Activated naive CD4-positive, alpha-beta T cell treated with anti-CD3 and anti-CD28 coated beads, Interleukin-2, amount 50 U/mL, for 24 hours (primary cell): ENCODE results near the gene TMEM219.
"Not testable (repeated sequence)": the region's sequence is repeated elsewhere in the genome, so short reads cannot be mapped to it uniquely, and the experiment has no call there.

ENCODE experiments used
- H3K27ac Mint-ChIP-seq: one replicate; pipeline ENCODE4 v1.8.0; 2021; ENCODE audit warnings: mild to moderate bottlenecking, mixed read lengths
- H3K27me3 Mint-ChIP-seq: one replicate; pipeline ENCODE4 v1.8.0; 2021; ENCODE audit warnings: mixed read lengths
- H3K36me3 Mint-ChIP-seq: one replicate; pipeline ENCODE4 v1.8.0; 2021; ENCODE audit warnings: mixed read lengths
- H3K4me1 Mint-ChIP-seq: one replicate; pipeline ENCODE4 v1.8.0; 2021; ENCODE audit warnings: mixed read lengths
- H3K4me3 Mint-ChIP-seq: one replicate; pipeline ENCODE4 v1.8.0; 2021; ENCODE audit warnings: mild to moderate bottlenecking, mixed read lengths
- H3K9me3 Mint-ChIP-seq: one replicate; pipeline ENCODE4 v1.8.0; 2021; ENCODE audit warnings: mixed read lengths

TMEM219 gene

DNA sequence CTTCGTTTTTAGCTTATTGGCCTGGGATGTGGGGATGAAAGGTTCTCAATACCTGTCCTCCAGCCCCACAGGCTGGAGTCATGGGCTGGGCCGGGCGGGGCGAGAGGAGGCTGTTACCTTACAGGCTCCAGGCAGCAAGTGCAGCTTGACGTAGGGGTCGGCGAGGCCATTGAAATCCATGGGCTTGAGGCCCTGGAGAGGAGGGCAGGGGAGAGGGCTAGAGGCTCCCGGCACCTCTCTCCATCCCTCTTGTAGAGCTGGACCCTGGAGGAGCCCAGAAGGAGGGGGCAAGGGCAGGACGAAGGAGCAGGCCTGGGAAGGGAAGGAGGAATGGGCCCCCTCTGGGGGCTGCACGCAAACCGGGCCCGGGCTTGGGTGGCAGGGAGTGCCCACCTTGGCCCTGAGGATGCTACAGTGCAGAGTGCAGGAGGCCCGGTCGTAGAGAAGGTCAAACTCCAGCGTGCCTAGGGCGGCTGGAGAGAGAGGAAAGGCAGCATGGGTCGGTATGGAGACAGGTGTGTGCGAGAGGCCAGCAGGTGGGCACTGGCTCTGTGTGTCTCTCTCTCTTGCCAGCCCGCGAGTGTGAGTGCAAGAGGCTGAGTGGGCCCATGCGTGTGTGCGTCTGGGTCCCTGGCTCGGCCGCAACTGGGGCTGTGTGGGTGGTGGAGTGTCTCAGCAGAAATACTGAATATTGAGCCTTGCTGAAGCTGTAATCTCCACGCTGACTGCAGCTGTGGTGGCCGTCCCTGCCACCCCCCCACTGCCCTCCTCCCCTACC lies 47.4 kb downstream of the TMEM219 start:
- no peaks in the 10 kb centered on the region for H3K36me3 Mint-ChIP-seq
- H3K27me3 Mint-ChIP-seq = peaks cover 5% of the 10 kb centered on the region
- H3K4me3 Mint-ChIP-seq = no peak overlapping the region
- peaks cover 5% of the 10 kb centered on the region for H3K4me1 Mint-ChIP-seq
- H3K27ac Mint-ChIP-seq = peak overlapping the region; percentile 30
- H3K9me3 Mint-ChIP-seq = no peaks in the 10 kb centered on the region

DNA sequence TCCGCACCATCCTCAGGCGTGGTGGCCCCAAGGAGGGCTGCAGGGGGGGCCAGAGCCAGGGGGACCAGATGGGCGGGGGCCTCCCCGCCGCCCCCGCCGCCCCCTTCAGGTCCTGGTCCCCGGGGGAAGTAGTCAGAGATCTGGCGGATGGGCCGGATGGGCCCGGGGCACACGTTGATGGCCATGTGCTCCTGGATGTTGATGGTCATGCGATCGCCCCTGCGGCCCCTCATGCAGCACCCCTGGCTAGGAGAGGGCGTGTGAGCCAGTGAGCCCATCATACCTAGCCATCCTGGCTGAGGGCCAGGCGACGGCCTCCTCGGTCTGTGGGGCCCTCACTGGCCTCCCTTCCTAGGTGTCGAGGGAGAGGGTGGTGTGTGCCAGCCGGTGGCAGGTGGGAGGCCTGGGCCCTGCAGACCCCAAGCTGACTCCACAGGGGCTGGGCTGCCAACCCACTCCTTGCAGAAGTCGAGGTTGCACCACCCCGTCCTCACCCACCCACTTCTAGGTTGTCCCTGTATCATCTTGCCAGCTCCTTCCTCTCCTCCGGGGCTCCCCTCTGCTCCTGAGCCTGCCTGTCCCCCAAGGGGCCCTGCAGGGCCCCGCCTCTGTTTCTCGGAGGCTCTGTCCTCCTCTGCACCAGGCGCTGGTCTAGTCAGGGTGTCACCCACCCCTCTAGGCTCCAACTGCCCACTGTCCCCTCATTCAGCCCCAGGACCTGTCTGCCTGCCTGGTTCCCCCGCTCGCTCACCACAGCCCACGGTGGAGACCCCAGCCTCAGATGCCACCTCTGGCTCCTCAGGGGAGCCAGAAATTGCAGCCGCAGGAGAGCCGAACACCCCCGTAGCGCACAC lies 48.3 kb downstream of the TMEM219 start:
- H3K27ac Mint-ChIP-seq = no peak overlapping the region
- H3K4me3 Mint-ChIP-seq = peak overlapping the region; percentile 78
- H3K36me3 Mint-ChIP-seq = no peaks in the 10 kb centered on the region
- peaks cover 5% of the 10 kb centered on the region for H3K27me3 Mint-ChIP-seq
- peaks cover 5% of the 10 kb centered on the region for H3K4me1 Mint-ChIP-seq
- H3K9me3 Mint-ChIP-seq = no peaks in the 10 kb centered on the region

DNA sequence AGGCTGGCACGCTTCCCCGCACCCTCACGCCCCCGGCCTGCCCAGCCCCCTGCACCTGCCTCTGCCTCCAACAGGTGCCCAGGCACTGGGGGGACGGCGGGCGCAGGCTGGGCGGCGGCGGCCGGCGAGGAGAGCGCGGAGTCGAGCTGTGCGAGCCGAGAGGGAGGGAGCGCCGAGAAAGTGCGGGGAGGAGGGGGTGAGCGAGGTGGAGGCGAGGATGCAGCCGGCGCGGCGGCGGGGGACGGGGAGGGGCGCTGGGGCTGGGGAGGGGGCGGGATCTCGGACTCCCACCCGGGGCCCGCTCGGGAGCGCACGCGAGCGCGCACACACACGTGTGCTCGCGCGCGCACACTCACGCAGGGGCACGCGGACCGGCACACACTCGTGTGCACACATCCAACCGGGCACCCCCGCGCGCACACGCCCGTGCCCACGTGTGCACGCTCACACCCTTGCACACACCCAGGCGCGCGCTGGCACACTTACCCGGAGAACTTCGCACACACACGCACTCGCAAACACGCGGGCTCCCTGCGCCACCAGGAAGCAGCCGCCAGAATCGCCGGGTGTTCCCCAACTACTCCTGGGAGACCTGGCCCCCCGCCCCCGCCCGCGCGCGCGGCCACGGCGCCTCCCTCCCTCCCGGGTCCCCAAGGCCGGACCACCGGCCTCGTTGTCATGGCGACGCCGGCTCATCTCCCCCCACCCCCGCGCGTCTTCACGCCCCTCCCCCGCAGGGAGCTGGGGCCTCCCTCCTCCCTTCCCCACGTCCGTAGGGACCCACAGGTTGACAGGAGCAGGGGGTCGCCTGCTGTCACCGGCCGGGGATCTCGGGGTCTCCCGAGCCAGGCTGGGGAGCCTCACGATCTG lies 49.2 kb downstream of the TMEM219 start, which contains the start of gene DOC2A:
TSS of gene DOC2A (minus strand) at position 184 of the 870 bp plus-strand sequence. CDS start 805 bp downstream, outside the sequence.
- Mint-ChIP-seq H3K36me3 (no peaks in the 10 kb centered on the region), H3K4me1 (peaks cover 5% of the 10 kb centered on the region), H3K4me3 (peak within 1 kb of the TSS; percentile 85), H3K27me3 (peaks cover 5% of the 10 kb centered on the region), H3K27ac (no peak within 1 kb of the TSS), H3K9me3 (no peaks in the 10 kb centered on the region)

DNA sequence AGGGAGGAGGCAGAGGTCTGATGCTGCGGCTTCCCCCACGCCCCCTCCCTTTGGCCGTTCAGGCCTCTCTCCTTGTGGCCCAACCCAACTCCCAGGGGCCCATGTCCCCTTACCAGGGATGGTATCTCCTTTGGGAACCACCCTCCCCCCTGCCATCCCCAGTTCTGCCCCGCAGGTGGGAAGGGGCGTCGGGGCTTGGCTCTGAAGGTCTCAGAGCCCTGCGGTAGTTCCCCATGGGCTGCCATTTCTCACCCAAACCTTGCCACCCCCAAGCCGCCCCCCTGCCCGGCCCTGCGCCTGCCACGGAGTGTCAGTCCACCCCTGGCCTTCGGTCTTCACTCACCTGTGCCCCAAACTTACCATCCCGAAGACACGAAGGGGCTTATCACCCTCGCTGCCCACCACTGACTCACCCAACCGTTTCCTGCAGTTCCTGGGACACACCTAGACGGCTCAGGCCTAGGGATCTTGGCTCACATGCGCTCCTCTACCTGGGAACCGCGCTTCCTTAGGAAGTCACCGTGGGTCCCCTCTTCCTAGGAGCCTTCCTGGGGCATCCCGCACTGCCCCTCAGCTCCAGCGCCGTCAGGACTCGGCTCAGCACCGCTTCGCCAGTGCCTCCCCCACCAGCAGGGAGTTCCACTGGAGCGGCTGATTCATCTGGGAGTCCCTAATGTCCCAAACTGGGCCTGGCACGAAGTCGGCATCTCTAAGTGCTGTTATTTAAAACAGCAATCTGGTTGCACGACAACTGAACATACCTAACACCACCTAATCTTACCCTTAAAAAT lies 50.0 kb downstream of the TMEM219 start:
- H3K4me1 Mint-ChIP-seq = peaks cover 5% of the 10 kb centered on the region
- no peaks in the 10 kb centered on the region for H3K36me3 Mint-ChIP-seq
- H3K27me3 Mint-ChIP-seq = peaks cover 5% of the 10 kb centered on the region
- no peaks in the 10 kb centered on the region for H3K9me3 Mint-ChIP-seq
- H3K4me3 Mint-ChIP-seq = peak overlapping the region; percentile 85
- H3K27ac Mint-ChIP-seq = peak overlapping the region; percentile 84

DNA sequence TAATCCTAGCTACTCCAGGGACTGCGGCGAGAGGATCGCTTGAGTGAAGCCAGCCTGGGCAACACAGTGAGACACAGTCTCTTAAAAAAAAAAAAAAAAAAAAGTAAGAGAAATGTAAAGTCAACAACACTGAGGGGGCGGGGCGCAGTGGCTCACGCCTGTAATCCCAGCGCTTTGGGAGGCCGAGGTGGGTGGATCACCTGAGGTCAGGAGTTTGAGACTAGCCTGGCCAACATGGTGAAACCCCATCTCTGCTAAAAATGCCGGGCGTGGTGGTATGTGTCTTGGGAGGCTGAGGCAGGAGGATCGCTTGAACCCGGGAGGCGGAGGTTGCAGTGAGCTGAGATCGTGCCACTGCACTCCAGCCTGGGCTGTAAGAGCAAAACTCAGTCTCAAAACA lies 50.7 kb downstream of the TMEM219 start:
- not testable (repeated sequence) for H3K9me3 Mint-ChIP-seq, H3K27me3 Mint-ChIP-seq, H3K36me3 Mint-ChIP-seq, H3K4me1 Mint-ChIP-seq, H3K27ac Mint-ChIP-seq, H3K4me3 Mint-ChIP-seq

DNA sequence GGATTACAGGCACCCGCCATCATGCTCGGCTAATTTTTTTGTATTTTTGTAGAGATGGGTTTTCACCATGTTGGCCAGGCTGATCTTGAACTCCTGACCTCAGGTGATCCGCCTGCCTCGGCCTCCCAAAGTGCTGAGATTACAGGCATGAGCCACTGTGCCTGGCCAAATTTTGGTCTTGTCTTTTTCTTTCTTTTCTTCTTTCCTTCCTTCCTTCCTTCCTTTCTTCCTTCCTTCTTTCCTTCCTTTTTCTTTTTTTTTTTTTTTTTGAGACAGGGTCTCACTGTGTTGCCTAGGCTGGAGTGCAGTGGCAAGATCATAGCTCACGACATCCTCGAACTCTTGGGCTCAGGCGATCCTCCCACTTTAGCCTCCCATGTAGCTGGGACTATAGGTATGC lies 53.6 kb downstream of the TMEM219 start:
- H3K27ac Mint-ChIP-seq = peak overlapping the region; percentile 74
- not testable (repeated sequence) for H3K36me3 Mint-ChIP-seq, H3K4me3 Mint-ChIP-seq, H3K27me3 Mint-ChIP-seq, H3K9me3 Mint-ChIP-seq, H3K4me1 Mint-ChIP-seq

DNA sequence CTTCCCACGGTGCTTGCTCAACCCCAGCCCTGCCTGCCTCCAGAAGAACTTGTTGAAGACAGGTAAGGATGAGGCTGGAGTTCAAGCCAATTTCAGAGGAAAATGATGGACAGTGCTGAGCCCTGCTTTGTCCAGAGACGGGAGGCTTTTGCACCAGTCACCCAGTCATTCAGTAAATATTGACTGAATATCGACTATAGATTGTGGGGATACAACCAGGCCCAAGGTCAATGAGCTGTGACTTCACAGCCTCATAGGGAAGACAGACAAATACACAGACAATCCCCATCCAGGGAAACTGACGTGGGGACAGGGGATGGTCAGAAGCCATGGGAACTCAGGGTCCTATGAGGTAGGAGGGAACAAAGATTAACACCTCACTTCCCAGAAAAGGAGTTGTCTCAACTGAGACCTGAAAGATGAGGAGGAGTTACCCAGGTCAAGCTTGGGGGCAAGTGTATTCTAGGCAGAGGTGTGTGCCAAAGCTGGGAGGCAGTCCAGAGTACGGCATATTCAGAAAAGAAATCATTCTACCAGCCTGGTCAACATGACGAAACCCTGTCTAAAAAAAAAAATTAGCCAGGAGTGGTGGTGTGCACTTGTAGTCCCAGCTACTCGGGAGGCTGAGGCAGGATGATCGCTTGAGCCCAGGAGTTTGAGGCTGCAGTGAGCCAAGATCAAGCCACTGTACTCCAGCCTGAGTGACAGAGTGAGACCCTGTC lies 54.8 kb downstream of the TMEM219 start:
- peak overlapping the region; percentile 46 for H3K27ac Mint-ChIP-seq
- H3K4me1 Mint-ChIP-seq = peaks cover 10% of the 10 kb centered on the region
- H3K36me3 Mint-ChIP-seq = no peaks in the 10 kb centered on the region
- no peak overlapping the region for H3K4me3 Mint-ChIP-seq
- H3K9me3 Mint-ChIP-seq = no peaks in the 10 kb centered on the region
- H3K27me3 Mint-ChIP-seq = peaks cover 2% of the 10 kb centered on the region

DNA sequence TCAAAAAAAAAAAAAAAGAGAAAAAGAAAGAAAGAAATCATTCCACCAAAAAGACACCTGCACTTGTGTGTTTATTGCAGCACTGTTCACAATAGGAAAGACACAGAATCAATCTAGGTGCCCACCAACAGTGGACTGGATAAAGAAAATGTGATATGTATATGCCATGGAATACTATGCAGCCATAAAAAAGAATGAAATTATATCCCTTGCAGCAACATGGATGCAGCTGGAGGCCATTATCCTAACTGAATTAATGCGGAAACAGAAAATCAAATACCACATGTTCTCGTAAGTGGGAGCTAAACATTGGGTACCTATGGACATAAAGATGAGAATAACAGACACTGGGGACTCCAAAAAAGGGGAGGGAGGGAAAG lies 55.4 kb downstream of the TMEM219 start:
- peaks cover 6% of the 10 kb centered on the region for H3K4me1 Mint-ChIP-seq
- no peaks in the 10 kb centered on the region for H3K27me3 Mint-ChIP-seq
- no peaks in the 10 kb centered on the region for H3K36me3 Mint-ChIP-seq
- no peak overlapping the region for H3K27ac Mint-ChIP-seq
- H3K4me3 Mint-ChIP-seq = no peak overlapping the region
- no peaks in the 10 kb centered on the region for H3K9me3 Mint-ChIP-seq

DNA sequence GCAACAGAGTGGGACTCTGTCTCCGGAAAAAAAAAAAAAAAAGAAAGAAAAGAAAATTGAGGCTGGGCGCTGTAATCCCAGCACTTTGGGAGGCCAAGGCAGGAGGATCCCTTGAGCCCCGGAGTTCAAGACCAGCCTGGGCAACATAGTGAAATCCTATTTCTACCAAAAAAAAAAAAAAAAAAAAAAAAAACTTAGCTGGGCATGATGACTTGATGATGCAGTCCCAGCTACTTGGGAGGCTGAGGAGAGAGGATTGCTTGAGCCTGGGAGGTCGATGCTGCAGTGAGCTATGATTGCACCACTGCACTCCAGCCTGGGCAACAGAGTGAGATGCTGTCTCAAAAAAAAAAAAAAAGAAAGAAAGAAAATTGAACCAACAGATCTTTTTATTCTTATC lies 56.1 kb downstream of the TMEM219 start:
- not testable (repeated sequence) for H3K36me3 Mint-ChIP-seq, H3K27me3 Mint-ChIP-seq, H3K4me1 Mint-ChIP-seq, H3K4me3 Mint-ChIP-seq, H3K9me3 Mint-ChIP-seq, H3K27ac Mint-ChIP-seq

DNA sequence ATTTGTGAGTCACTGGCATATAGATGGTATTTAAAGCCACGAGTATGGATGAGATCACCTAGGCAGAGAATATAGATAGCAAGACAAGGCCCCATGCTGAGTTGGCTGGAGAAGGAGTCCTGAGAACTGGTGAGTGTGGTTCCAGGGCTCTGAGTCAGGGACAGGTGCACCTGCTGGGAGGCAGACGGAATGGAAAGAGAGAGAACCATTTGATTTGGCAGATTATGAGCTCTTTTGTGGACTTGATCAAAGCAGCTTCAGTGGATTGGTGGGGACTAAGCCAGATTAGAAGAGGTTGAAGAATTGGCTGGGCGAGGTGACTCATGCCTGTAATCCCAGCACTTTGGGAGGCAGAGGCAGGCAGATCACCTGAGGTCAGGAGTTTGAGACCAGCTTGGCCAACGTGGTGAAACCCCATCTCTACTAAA lies 56.9 kb downstream of the TMEM219 start:
- Mint-ChIP-seq H3K9me3 (no peaks in the 10 kb centered on the region), H3K4me1 (peaks cover 6% of the 10 kb centered on the region), H3K27me3 (no peaks in the 10 kb centered on the region), H3K4me3 (no peak overlapping the region), H3K27ac (no peak overlapping the region), H3K36me3 (no peaks in the 10 kb centered on the region)
